SK-N-MC (cell line): ENCODE results near the gene HOXA6.
A peak's percentile ranks its signal among the peaks of the same experiment; 100 is the strongest.

ENCODE experiments used
- DNase-seq: peaks from one replicate; pipeline ENCODE4 v3.0.0-alpha.2; 2011; ENCODE audit warnings: low read depth, low spot score
- H3K27ac ChIP-seq: fragments of 200-600 bp; sonication (generic); 2 replicates; pipeline ENCODE4 v1.5.1; 2016; ENCODE audit warnings: mixed run types
- H3K36me3 ChIP-seq: fragments of 200-600 bp; sonication (generic); 2 replicates; pipeline ENCODE4 v1.6.1; 2017; ENCODE audit warnings: antibody characterized with exemption, low read length, mixed read lengths; ENCODE audit not compliant: insufficient read depth
- H3K4me3 ChIP-seq: fragments of 200-600 bp; sonication (generic); 2 replicates; pipeline ENCODE4 v1.5.1; 2016
- H3K9ac ChIP-seq: fragments of 200-600 bp; sonication (generic); 2 replicates; pipeline ENCODE4 v1.8.0; 2017; ENCODE audit warnings: mixed run types, mixed read lengths; ENCODE audit not compliant: insufficient read length
- H3K9me3 ChIP-seq: fragments of 200-600 bp; sonication (generic); 2 replicates; pipeline ENCODE4 v1.6.1; 2017; ENCODE audit warnings: low read depth, mild to moderate bottlenecking, antibody characterized with exemption, low read length, moderate library complexity, mixed read lengths
- EZH2 ChIP-seq: fragments of 200-600 bp; sonication (generic); IDR thresholded peaks from one replicate; pipeline ENCODE4 v1.6.1; 2017; ENCODE audit warnings: antibody characterized with exemption
- FOXP2 ChIP-seq: optimal IDR thresholded peaks from 2 replicates; pipeline ENCODE3; 2011; ENCODE audit warnings: mild to moderate bottlenecking, moderate library complexity; ENCODE audit not compliant: insufficient read depth; ENCODE audit errors: extremely low read length, control extremely low read depth
- POLR2AphosphoS5 ChIP-seq: IDR thresholded peaks from 2 replicates; pipeline ENCODE4 v1.6.1; 2012; ENCODE audit warnings: mild to moderate bottlenecking, low read depth, low read length, borderline replicate concordance

Gene HOXA6

GRCh38 chr7:27147199-27148030, at the start of gene HOXA6:
HOXA6 (minus strand) TSS chr7:27147774; CDS start chr7:27147749, 25 bp downstream.
- Histone ChIP-seq H3K9ac (no peak within 1 kb of the TSS), H3K27ac (no peak within 1 kb of the TSS), H3K4me3 (0 out of 2 replicates have a peak within 1 kb of the TSS, but pooled peaks have one; percentile 48), H3K9me3 (no peaks in the 10 kb centered on the region), H3K36me3 (no peaks in the 10 kb centered on the region)
- TF ChIP-seq FOXP2 (no peak), POLR2AphosphoS5 (no peak), EZH2 (no peak)
- no peak for DNase-seq

- Histone ChIP-seq H3K9me3 (no peaks in the 10 kb centered on the region), H3K9ac (no peak overlapping the region), H3K4me3 (no peak overlapping the region), H3K27ac (no peak overlapping the region), H3K36me3 (no peaks in the 10 kb centered on the region)
- TF ChIP-seq FOXP2 (no peak), POLR2AphosphoS5 (no peak), EZH2 (no peak)
- peak; percentile 69 for DNase-seq
Measured at GRCh38 chr7:27196287-27196767, 48.8 kb upstream of the HOXA6 start.

GRCh38 chr7:27194686-27195379, 47.3 kb upstream of the HOXA6 start:
- Histone ChIP-seq H3K9ac (no peak overlapping the region), H3K27ac (no peak overlapping the region), H3K36me3 (no peaks in the 10 kb centered on the region), H3K4me3 (no peak overlapping the region), H3K9me3 (no peaks in the 10 kb centered on the region)
- TF ChIP-seq EZH2 (no peak), FOXP2 (no peak), POLR2AphosphoS5 (no peak)
- no peak for DNase-seq

- Histone ChIP-seq H3K36me3 (no peaks in the 10 kb centered on the region), H3K4me3 (no peak overlapping the region), H3K9me3 (no peaks in the 10 kb centered on the region), H3K27ac (no peak overlapping the region), H3K9ac (no peak overlapping the region)
- TF ChIP-seq POLR2AphosphoS5 (no peak), FOXP2 (no peak), EZH2 (no peak)
- no peak for DNase-seq
Measured at GRCh38 chr7:27194002-27194352, 46.4 kb upstream of the HOXA6 start.

- no peak for DNase-seq
- H3K27ac ChIP-seq = no peak overlapping the region
- TF ChIP-seq FOXP2 (no peak), EZH2 (no peak), POLR2AphosphoS5 (no peak)
Measured at GRCh38 chr7:27193335-27194001, 45.9 kb upstream of the HOXA6 start.

GRCh38 chr7:27192546-27193334, 45.2 kb upstream of the HOXA6 start:
- no peak overlapping the region for H3K27ac ChIP-seq
- no peak for DNase-seq
- H3K9ac ChIP-seq = no peak overlapping the region
- TF ChIP-seq POLR2AphosphoS5 (no peak), FOXP2 (no peak), EZH2 (no peak)
- no peak overlapping the region for H3K4me3 ChIP-seq
- no peaks in the 10 kb centered on the region for H3K36me3 ChIP-seq
- H3K9me3 ChIP-seq = no peaks in the 10 kb centered on the region

More at GRCh38 chr7:27193335-27194001, 45.9 kb upstream of the HOXA6 start:
- Histone ChIP-seq H3K36me3 (no peaks in the 10 kb centered on the region), H3K4me3 (no peak overlapping the region), H3K9ac (no peak overlapping the region), H3K9me3 (no peaks in the 10 kb centered on the region)

- H3K4me3 ChIP-seq = no peak overlapping the region
- no peak overlapping the region for H3K9ac ChIP-seq
- H3K27ac ChIP-seq = no peak overlapping the region
- no peaks in the 10 kb centered on the region for H3K9me3 ChIP-seq
- no peak for TF ChIP-seq POLR2AphosphoS5
- TF ChIP-seq EZH2 = no peak
- TF ChIP-seq FOXP2 = no peak
- no peaks in the 10 kb centered on the region for H3K36me3 ChIP-seq
- DNase-seq = no peak
Measured at GRCh38 chr7:27191833-27192545, 44.4 kb upstream of the HOXA6 start.
